Suprapubic skin (tissue), 4 donors: ENCODE measurements around the gene NAPB. TPM values are rescaled to one million over a fixed set of nuclear protein-coding genes. Genes with fewer than 3 reads are reported as not detected.

ENCODE experiments used
- DNase-seq, 2 donors: peaks; one replicate each; pipeline ENCODE4 v3.0.0-alpha.2; 2019; ENCODE audit warnings: low spot score in 2 of 2
- H3K27ac ChIP-seq: fragments of 200-600 bp; sonication (generic); one replicate; pipeline ENCODE4 v1.5.1; 2019
- H3K27me3 ChIP-seq: fragments of 200-600 bp; sonication (generic); one replicate; pipeline ENCODE4 v1.5.1; 2019
- H3K36me3 ChIP-seq: fragments of 200-600 bp; sonication (generic); one replicate; pipeline ENCODE4 v1.5.1; 2019
- H3K4me1 ChIP-seq: fragments of 200-600 bp; sonication (generic); one replicate; pipeline ENCODE4 v1.5.1; 2019
- H3K4me3 ChIP-seq: fragments of 200-600 bp; sonication (generic); one replicate; pipeline ENCODE4 v1.5.1; 2019; ENCODE audit warnings: mild to moderate bottlenecking
- H3K9me3 ChIP-seq: fragments of 200-600 bp; sonication (generic); one replicate; pipeline ENCODE4 v1.5.1; 2019
- CTCF ChIP-seq, 2 donors: fragments of 200-600 bp in 1 of 2; fragments of 450-650 bp in 1 of 2; sonication (generic) in 1 of 2; IDR thresholded peaks; one replicate each; pipeline ENCODE4 v1.5.1; 2016 to 2019; ENCODE audit warnings: antibody characterized with exemption in 2 of 2, mild to moderate bottlenecking in 1 of 2, moderate library complexity in 1 of 2
- EP300 ChIP-seq: sonication (generic); formaldehyde crosslinking; IDR thresholded peaks from one replicate; pipeline ENCODE4 v1.6.1; 2017; ENCODE audit warnings: antibody characterized with exemption
- POLR2A ChIP-seq, 2 donors: fragments of 450-650 bp; IDR thresholded peaks; one replicate each; pipeline ENCODE4 v1.6.1; 2017; ENCODE audit warnings: antibody characterized with exemption in 2 of 2, mild to moderate bottlenecking in 2 of 2, moderate library complexity in 2 of 2
- POLR2AphosphoS5 ChIP-seq, 3 donors: sonication (generic); formaldehyde crosslinking; IDR thresholded peaks; one replicate each; pipeline ENCODE4 v1.6.1; 2017; ENCODE audit warnings: antibody characterized with exemption in 3 of 3
- WGBS: methylation state at CpG from one replicate; pipeline ENCODE4 v1.1.5; 2018; 5-methylcytosine and 5-hydroxymethylcytosine counted together
- total RNA-seq, 4 donors: library from RNA; depleted of rRNA; stranded (reverse); fragments of >200 nt; gene quantifications; one replicate each; pipeline ENCODE4 v1.1.0, GENCODE V29; 2016

The NAPB gene
- total RNA-seq, 4 donors from 2014 or later: 6.6 to 21.6 (median 8.9) TPM

GRCh38 chr20:23374441-23374840 is 46.8 kb downstream of the NAPB start:
- Histone ChIP-seq H3K4me3 (no peak overlapping the region), H3K4me1 (no peaks in the 10 kb centered on the region), H3K36me3 (peaks cover 87% of the 10 kb centered on the region), H3K27ac (no peak overlapping the region), H3K9me3 (no peaks in the 10 kb centered on the region), H3K27me3 (no peaks in the 10 kb centered on the region)
- WGBS: 91% methylated on average over 5 of the region's 5 CpGs
- no peak for DNase-seq
- TF ChIP-seq POLR2AphosphoS5 (IDR thresholded peaks at IDR 0.05) (no peak), EP300 (no peak), CTCF (IDR thresholded peaks at IDR 0.05) (no peak), POLR2A (IDR thresholded peaks at IDR 0.05) (no peak)

DNA sequence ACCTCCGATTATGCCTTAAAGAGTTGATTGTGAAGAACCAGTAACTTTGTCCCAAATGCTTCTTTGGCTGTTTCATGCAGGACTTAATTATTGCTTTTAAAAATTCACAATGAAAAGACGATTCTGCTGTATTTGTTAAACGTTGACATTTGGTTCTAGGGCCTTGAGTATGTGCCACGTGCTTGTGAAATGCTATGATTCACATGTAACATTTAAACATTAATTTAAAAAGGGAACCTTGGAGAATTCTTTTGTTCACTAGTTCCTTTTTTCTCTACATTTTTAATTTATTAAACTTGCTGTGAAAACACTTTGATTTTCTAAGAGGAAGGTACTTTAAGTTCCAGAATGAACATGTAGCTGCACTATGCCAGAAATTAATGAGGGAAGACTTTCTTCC is 49.8 kb downstream of the NAPB start:
- no peaks in the 10 kb centered on the region for H3K27me3 ChIP-seq
- DNase-seq: no peak
- H3K4me1 ChIP-seq: peaks cover 9% of the 10 kb centered on the region
- 76% methylated on average over 4 of the region's 4 CpGs for WGBS
- H3K36me3 ChIP-seq: peaks cover 76% of the 10 kb centered on the region
- no peak overlapping the region for H3K4me3 ChIP-seq
- H3K9me3 ChIP-seq: no peaks in the 10 kb centered on the region
- H3K27ac ChIP-seq: no peak overlapping the region
- TF ChIP-seq POLR2AphosphoS5 (IDR thresholded peaks at IDR 0.05) (no peak), POLR2A (IDR thresholded peaks at IDR 0.05) (no peak), CTCF (IDR thresholded peaks at IDR 0.05) (no peak), EP300 (no peak)

DNA sequence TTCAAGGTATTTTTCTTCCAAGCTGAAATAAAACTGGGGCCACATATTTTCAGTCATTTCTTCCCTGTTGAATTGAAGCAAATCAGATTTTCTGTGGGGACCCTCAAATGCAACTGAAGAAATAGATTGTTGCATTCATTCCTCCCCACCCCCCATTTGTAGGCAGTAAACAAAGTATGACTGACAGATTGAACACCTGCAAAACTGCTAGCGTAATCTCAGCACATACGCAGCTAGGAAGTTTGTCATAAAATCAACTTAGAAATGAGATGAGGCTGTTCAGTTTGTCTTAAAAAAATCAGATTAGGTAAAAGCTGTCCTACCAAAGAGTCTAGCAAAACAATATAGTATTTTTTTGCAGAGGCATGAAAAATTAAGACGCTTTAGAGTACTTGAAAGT is 50.4 kb downstream of the NAPB start:
- peaks cover 70% of the 10 kb centered on the region for H3K36me3 ChIP-seq

DNA sequence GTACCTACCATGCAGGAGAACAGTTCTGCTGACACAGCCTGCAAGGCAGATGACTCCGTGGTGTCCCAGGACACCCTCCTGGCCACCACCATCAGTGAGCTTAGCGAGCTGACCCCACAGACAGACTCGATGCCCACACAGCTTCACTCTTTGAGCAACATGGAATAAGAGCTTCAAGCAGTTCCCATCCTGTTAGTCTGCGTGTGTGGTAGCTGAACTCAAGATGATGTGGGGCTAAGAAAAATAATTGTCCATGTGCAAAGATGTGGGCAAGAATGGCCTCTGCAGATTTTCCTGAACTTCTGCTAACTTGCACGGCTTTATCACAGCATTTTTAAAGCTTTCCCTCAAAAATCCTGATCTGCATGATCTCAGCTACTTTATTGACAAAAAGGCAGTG is 51.0 kb downstream of the NAPB start:
- DNase-seq: no peak
- Histone ChIP-seq H3K4me3 (no peak overlapping the region), H3K27ac (no peak overlapping the region), H3K27me3 (no peaks in the 10 kb centered on the region), H3K9me3 (no peaks in the 10 kb centered on the region), H3K4me1 (peaks cover 20% of the 10 kb centered on the region), H3K36me3 (peaks cover 69% of the 10 kb centered on the region)
- TF ChIP-seq CTCF (IDR thresholded peaks at IDR 0.05) (no peak), POLR2A (IDR thresholded peaks at IDR 0.05) (no peak), POLR2AphosphoS5 (IDR thresholded peaks at IDR 0.05) (no peak), EP300 (no peak)
- 92% methylated on average over 5 of the region's 5 CpGs for WGBS

More for the DNA sequence above, 50.4 kb downstream of the NAPB start:
- DNase-seq: no peak
- 77% methylated on average over 3 of the region's 3 CpGs for WGBS
- H3K4me3 ChIP-seq: no peak overlapping the region
- H3K27ac ChIP-seq: no peak overlapping the region
- H3K4me1 ChIP-seq: peaks cover 15% of the 10 kb centered on the region
- H3K27me3 ChIP-seq: no peaks in the 10 kb centered on the region
- no peaks in the 10 kb centered on the region for H3K9me3 ChIP-seq
- TF ChIP-seq POLR2AphosphoS5 (IDR thresholded peaks at IDR 0.05) (no peak), POLR2A (IDR thresholded peaks at IDR 0.05) (no peak), CTCF (IDR thresholded peaks at IDR 0.05) (no peak), EP300 (no peak)

DNA sequence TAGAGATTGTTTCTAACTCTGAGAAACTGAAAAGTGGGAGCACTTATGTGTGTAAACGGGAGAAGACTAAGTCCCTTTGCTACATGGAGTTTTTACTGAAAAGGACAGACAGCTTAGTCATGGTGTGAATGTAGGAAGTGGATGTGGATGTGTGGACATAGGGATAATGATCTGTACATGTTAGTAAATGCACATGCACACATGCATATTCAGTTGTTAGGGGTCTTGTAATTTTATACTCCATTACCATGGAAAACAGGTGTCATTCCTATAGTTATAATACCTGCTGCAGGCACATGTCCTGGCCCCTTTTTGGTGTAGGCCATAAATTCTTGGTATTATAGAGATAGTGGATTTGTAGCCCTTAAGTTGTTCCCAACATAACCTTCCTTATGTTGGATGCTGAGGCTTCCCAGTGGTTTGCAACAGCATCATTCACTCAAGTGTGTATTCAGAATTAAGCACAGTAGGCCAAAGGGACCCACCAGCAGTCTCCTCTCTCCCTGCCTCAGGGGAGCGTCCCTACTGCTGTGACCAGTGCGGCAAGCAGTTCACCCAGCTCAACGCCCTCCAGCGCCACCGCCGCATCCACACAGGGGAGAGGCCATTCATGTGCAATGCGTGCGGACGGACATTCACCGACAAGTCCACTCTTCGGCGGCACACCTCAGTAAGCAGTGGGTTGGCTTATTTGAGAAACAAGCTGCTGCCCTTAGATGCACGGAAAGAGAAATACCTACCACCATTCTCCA is 52.0 kb downstream of the NAPB start:
- Histone ChIP-seq H3K4me3 (no peak overlapping the region), H3K4me1 (peaks cover 20% of the 10 kb centered on the region), H3K36me3 (peaks cover 67% of the 10 kb centered on the region), H3K27me3 (no peaks in the 10 kb centered on the region), H3K9me3 (no peaks in the 10 kb centered on the region), H3K27ac (no peak overlapping the region)
- no peak for DNase-seq
- no peak for TF ChIP-seq POLR2A (IDR thresholded peaks at IDR 0.05)
- no peak for TF ChIP-seq CTCF (IDR thresholded peaks at IDR 0.05)
- TF ChIP-seq POLR2AphosphoS5 (IDR thresholded peaks at IDR 0.05): no peak
- TF ChIP-seq EP300: no peak
- WGBS: 97% methylated on average over 14 of the region's 14 CpGs
